HEK293 (cell line): ENCODE measurements around the gene CAMKV.

Source experiments
- CTCF ChIA-PET: fragments of 350-600 bp; formaldehyde crosslinking; extraction: SDS; loops from one replicate; lab custom pipeline; 2021; ENCODE audit warnings: antibody characterized with exemption; lab: Yijun Ruan, JAX
- POLR2A ChIA-PET: fragments of 300-600 bp; formaldehyde crosslinking; extraction: SDS; loops from one replicate; lab custom pipeline; 2020; ENCODE audit warnings: antibody characterized with exemption, inconsistent platforms; lab: Yijun Ruan, JAX
- H3K27ac ChIP-seq: fragments of 200-500 bp; sonication (Bioruptor generic); 2 replicates; pipeline ENCODE4 v1.5.1; 2014; ENCODE audit warnings: low read depth, low read length, control low read depth, inconsistent platforms; ENCODE audit errors: extremely low read depth
- H3K36me3 ChIP-seq, 2 experiments: fragments of 200-500 bp in 1 of 2; sonication (Bioruptor generic) in 1 of 2; 1 replicate in 1 of 2; 2 replicates in 1 of 2; pipeline ENCODE4 v1.5.1; 2014 to 2017; ENCODE audit warnings: inconsistent platforms in 2 of 2, low read length in 2 of 2; ENCODE audit not compliant: control insufficient read depth in 2 of 2, insufficient read depth in 1 of 2
- H3K4me1 ChIP-seq: fragments of 200-500 bp; sonication (Bioruptor generic); 2 replicates; pipeline ENCODE4 v1.5.1; 2014; ENCODE audit warnings: mild to moderate bottlenecking, low read length, inconsistent platforms; ENCODE audit not compliant: control insufficient read depth, insufficient read depth
- H3K4me3 ChIP-seq: 2 replicates; pipeline ENCODE4 v1.5.1; 2011; ENCODE audit warnings: low read depth, mild to moderate bottlenecking, control low read depth, low read length, moderate library complexity
- H3K9me3 ChIP-seq: fragments of 200-500 bp; sonication (Bioruptor generic); 2 replicates; pipeline ENCODE4 v1.5.1; 2014; ENCODE audit warnings: low read depth, low read length, inconsistent platforms; ENCODE audit not compliant: control insufficient read depth, insufficient read depth
- SCRT2 ChIP-seq: fragments of 450-650 bp; formaldehyde crosslinking; IDR thresholded peaks from 2 replicates; pipeline ENCODE4 v1.5.1; 2016; ENCODE audit warnings: missing biosample characterization, missing genetic modification characterization
- SETDB1 ChIP-seq: IDR thresholded peaks from one replicate; pipeline ENCODE4 v1.6.1; 2017; ENCODE audit warnings: mild to moderate bottlenecking, low read length, moderate library complexity, mixed read lengths; ENCODE audit not compliant: insufficient read length
- ZBTB1 ChIP-seq: fragments of 450-650 bp; formaldehyde crosslinking; IDR thresholded peaks from 2 replicates; pipeline ENCODE4 v1.5.1; 2016; ENCODE audit warnings: missing biosample characterization, missing genetic modification characterization
- ZBTB17 ChIP-seq: fragments of 450-650 bp; formaldehyde crosslinking; IDR thresholded peaks from 2 replicates; pipeline ENCODE4 v1.5.1; 2016; ENCODE audit warnings: missing biosample characterization, missing genetic modification characterization
- ZBTB7A ChIP-seq: fragments of 450-650 bp; formaldehyde crosslinking; IDR thresholded peaks from 2 replicates; pipeline ENCODE4 v1.5.1; 2016; ENCODE audit warnings: low read depth, missing biosample characterization, missing genetic modification characterization
- ZNF121 ChIP-seq: fragments of 450-650 bp; formaldehyde crosslinking; IDR thresholded peaks from 2 replicates; pipeline ENCODE4 v1.5.1; 2016; ENCODE audit warnings: missing biosample characterization, missing genetic modification characterization
- ZNF221 ChIP-seq: fragments of 450-650 bp; formaldehyde crosslinking; IDR thresholded peaks from 2 replicates; pipeline ENCODE4 v1.5.1; 2017; ENCODE audit warnings: missing biosample characterization, missing genetic modification characterization, borderline replicate concordance
- ZNF23 ChIP-seq: fragments of 450-650 bp; formaldehyde crosslinking; IDR thresholded peaks from 2 replicates; pipeline ENCODE4 v1.5.1; 2016; ENCODE audit warnings: missing biosample characterization, missing genetic modification characterization, borderline replicate concordance
- ZNF24 ChIP-seq: fragments of 450-650 bp; formaldehyde crosslinking; IDR thresholded peaks from 2 replicates; pipeline ENCODE4 v1.5.1; 2016; ENCODE audit warnings: missing biosample characterization, missing genetic modification characterization
- ZNF560 ChIP-seq: fragments of 450-650 bp; formaldehyde crosslinking; IDR thresholded peaks from 2 replicates; pipeline ENCODE4 v1.5.1; 2017; ENCODE audit warnings: missing biosample characterization, missing genetic modification characterization, borderline replicate concordance
- ZNF654 ChIP-seq: fragments of 450-650 bp; formaldehyde crosslinking; IDR thresholded peaks from 2 replicates; pipeline ENCODE4 v1.5.1; 2016; ENCODE audit warnings: low read depth, missing biosample characterization, missing genetic modification characterization
- ZSCAN23 ChIP-seq: fragments of 450-650 bp; formaldehyde crosslinking; IDR thresholded peaks from 2 replicates; pipeline ENCODE4 v1.5.1; 2016; ENCODE audit warnings: missing biosample characterization, missing genetic modification characterization
- TF ChIP-seq, protein P1 (sequence below): fragments of 450-650 bp; formaldehyde crosslinking; IDR thresholded peaks from 2 replicates; pipeline ENCODE4 v1.5.1; 2017; ENCODE audit warnings: missing biosample characterization, mild to moderate bottlenecking, missing genetic modification characterization, moderate library complexity
- TF ChIP-seq, protein P2 (sequence below): fragments of 450-650 bp; formaldehyde crosslinking; optimal IDR thresholded peaks from 2 replicates; pipeline ENCODE3; 2016; ENCODE audit warnings: missing biosample characterization, mild to moderate bottlenecking, missing genetic modification characterization
- TF ChIP-seq, protein P3 (sequence below): fragments of 450-650 bp; formaldehyde crosslinking; IDR thresholded peaks from 2 replicates; pipeline ENCODE4 v1.5.1; 2016; ENCODE audit warnings: missing biosample characterization, missing genetic modification characterization
- TF ChIP-seq, protein P4 (sequence below): fragments of 450-650 bp; formaldehyde crosslinking; IDR thresholded peaks from 2 replicates; pipeline ENCODE4 v1.5.1; 2017; ENCODE audit warnings: missing biosample characterization, missing genetic modification characterization

Gene CAMKV

DNA sequence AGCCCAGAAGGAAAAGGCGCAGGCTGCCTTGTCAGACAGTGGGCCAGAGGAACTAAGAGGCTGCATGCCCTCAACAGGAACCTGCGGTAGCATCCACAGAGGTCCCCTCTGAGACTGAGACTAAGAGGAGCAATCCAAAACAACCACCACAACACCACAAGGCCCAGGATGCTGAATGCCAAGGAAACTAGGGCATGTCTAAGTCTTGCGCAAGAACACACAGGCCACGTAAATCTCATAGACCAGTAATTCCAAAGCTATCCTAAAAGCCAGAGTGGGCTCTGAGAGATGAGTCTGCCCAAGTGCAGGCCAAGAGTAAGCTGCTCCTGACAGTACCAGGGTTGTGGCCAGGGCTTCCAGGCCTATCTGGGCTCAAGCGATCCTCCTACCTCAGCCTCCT is 47.0 kb upstream of the CAMKV start:
- H3K36me3 ChIP-seq = peaks cover 0 to 8% of the 10 kb centered on the region in 2 experiments; a peak in 2 of 3 replicates
- no peak overlapping the region for H3K4me3 ChIP-seq
- no peaks in the 10 kb centered on the region for H3K9me3 ChIP-seq
- CTCF ChIA-PET = no interaction called here
- no peaks in the 10 kb centered on the region for H3K4me1 ChIP-seq
- H3K27ac ChIP-seq = no peak overlapping the region
- TF ChIP-seq, protein P1, sequence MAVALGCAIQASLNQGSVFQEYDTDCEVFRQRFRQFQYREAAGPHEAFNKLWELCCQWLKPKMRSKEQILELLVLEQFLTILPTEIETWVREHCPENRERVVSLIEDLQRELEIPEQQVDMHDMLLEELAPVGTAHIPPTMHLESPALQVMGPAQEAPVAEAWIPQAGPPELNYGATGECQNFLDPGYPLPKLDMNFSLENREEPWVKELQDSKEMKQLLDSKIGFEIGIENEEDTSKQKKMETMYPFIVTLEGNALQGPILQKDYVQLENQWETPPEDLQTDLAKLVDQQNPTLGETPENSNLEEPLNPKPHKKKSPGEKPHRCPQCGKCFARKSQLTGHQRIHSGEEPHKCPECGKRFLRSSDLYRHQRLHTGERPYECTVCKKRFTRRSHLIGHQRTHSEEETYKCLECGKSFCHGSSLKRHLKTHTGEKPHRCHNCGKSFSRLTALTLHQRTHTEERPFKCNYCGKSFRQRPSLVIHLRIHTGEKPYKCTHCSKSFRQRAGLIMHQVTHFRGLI (tag by site-specific recombination) = peak; percentile 4; the same call in 1 of the 2 replicates
- 0 out of 2 replicates have a peak, but pooled peaks have one; percentile 23 for TF ChIP-seq SCRT2 (tag by site-specific recombination)
- TF ChIP-seq, protein P2, sequence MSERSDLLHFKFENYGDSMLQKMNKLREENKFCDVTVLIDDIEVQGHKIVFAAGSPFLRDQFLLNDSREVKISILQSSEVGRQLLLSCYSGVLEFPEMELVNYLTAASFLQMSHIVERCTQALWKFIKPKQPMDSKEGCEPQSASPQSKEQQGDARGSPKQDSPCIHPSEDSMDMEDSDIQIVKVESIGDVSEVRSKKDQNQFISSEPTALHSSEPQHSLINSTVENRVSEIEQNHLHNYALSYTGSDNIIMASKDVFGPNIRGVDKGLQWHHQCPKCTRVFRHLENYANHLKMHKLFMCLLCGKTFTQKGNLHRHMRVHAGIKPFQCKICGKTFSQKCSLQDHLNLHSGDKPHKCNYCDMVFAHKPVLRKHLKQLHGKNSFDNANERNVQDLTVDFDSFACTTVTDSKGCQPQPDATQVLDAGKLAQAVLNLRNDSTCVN (tag by site-specific recombination) = no peak
- POLR2A ChIA-PET = no interaction called here

DNA sequence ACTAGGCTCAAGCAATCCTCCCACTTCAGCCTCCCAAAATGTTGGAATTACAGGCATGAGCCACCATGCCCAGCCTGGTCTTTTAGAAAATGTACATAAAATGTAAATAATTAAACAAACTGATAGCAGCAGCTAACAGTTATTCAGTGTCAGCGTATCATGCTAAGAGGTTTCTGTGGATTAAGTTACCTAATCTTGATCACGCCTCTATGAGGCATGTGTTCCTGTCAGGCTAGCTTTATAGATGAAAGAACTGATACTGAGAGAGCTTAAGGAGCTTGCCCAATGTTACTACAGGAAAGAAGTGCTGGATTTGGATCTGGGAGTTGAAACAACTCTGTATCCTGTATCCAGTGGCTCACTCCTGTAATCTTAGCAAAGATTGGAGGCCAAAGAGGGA is 45.2 kb upstream of the CAMKV start:
- POLR2A ChIA-PET = interaction anchor here (0.7 to 1.1 kb wide), 2 partner anchors 15 to 45 kb away, joined by 5 to 8 read pairs; partner anchors contain the start of gene MON1A
- Histone ChIP-seq H3K4me1 (no peaks in the 10 kb centered on the region), H3K36me3 (peaks cover 0 to 24% of the 10 kb centered on the region in 2 experiments; a peak in 2 of 3 replicates), H3K9me3 (no peaks in the 10 kb centered on the region), H3K27ac (no peak overlapping the region), H3K4me3 (no peak overlapping the region)
- TF ChIP-seq ZNF23 (no peak), ZNF221 (no peak), ZBTB17 (tag by site-specific recombination) (0 out of 2 replicates have a peak, but pooled peaks have one; percentile 15), ZNF121 (no peak), ZBTB7A (no peak), ZNF560 (tag by site-specific recombination) (no peak)
- TF ChIP-seq, protein P2 (tag by site-specific recombination) = no peak
- TF ChIP-seq, protein P3, sequence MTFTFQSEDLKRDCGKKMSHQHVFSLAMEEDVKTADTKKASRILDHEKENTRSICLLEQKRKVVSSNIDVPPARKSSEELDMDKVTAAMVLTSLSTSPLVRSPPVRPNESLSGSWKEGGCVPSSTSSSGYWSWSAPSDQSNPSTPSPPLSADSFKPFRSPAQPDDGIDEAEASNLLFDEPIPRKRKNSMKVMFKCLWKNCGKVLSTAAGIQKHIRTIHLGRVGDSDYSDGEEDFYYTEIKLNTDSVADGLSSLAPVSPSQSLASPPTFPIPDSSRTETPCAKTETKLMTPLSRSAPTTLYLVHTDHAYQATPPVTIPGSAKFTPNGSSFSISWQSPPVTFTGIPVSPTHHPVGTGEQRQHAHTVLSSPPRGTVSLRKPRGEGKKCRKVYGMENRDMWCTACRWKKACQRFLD = no peak
- TF ChIP-seq, protein P4, sequence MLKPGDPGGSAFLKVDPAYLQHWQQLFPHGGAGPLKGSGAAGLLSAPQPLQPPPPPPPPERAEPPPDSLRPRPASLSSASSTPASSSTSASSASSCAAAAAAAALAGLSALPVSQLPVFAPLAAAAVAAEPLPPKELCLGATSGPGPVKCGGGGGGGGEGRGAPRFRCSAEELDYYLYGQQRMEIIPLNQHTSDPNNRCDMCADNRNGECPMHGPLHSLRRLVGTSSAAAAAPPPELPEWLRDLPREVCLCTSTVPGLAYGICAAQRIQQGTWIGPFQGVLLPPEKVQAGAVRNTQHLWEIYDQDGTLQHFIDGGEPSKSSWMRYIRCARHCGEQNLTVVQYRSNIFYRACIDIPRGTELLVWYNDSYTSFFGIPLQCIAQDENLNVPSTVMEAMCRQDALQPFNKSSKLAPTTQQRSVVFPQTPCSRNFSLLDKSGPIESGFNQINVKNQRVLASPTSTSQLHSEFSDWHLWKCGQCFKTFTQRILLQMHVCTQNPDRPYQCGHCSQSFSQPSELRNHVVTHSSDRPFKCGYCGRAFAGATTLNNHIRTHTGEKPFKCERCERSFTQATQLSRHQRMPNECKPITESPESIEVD (tag by site-specific recombination) = peak; percentile 77
- CTCF ChIA-PET = interaction anchor here (0.6 to 1.7 kb wide), 2 partner anchors 9 to 18 kb away, joined by 4 to 5 read pairs; no protein-coding TSS in a partner anchor

DNA sequence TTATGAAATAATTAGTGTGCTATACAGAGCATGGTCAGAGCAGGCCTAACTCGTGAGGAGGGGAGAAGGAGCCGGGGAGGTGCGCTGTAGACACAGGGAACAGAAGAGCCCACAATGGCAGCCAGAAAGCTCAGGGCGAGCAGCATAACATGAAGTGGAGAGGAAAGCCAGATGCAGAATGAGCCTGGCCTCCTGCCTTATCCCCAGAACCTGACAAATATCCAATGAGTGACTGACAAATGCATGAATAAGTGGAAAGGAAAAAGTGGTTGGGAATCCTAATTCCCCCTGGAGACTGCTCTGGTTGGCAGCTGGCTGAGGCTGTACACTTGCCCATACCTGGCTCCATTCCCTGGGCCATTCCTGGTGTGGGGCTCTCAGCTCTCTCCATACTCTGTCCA is 43.2 kb upstream of the CAMKV start:
- ChIA-PET POLR2A (interaction anchor here (1.0 to 1.5 kb wide), 3 partner anchors 11 to 27 kb away, joined by 3 to 4 read pairs (median 3); partner anchors contain the start of gene RBM6), CTCF (interaction anchor here (0.6 to 0.7 kb wide), 2 partner anchors 121 to 1478 kb away, joined by 3 to 6 read pairs; no protein-coding TSS in a partner anchor)
- no peak overlapping the region for H3K4me3 ChIP-seq
- no peak overlapping the region for H3K27ac ChIP-seq
- no peaks in the 10 kb centered on the region for H3K9me3 ChIP-seq
- peaks cover 0 to 32% of the 10 kb centered on the region in 2 experiments; a peak in 1 of 3 replicates for H3K36me3 ChIP-seq
- H3K4me1 ChIP-seq = no peaks in the 10 kb centered on the region
- TF ChIP-seq ZSCAN23 (no peak), ZNF654 (tag by site-specific recombination) (no peak), ZNF24 (tag by site-specific recombination) (no peak), SETDB1 (no peak), ZBTB1 (tag by site-specific recombination) (no peak)
- TF ChIP-seq, protein P2 (tag by site-specific recombination) = no peak
